Spinal cord (tissue), 10 donors: ENCODE measurements around the gene NUDT14. TPM values are rescaled to one million over a fixed set of nuclear protein-coding genes. Genes with fewer than 3 reads are reported as not detected.

Experiments
- DNase-seq, 6 donors: peaks; one replicate each; pipeline versions ENCODE4 v3.0.0 to v3.0.0-alpha.2; 2013 to 2015; ENCODE audit warnings: low spot score in 6 of 6, low read depth in 4 of 6
- H3K27ac ChIP-seq: one replicate; pipeline ENCODE4 v1.5.1; 2013; ENCODE audit warnings: low read depth, low read length, control low read depth
- H3K27me3 ChIP-seq: one replicate; pipeline ENCODE4 v1.6.1; 2013; ENCODE audit warnings: low read length; ENCODE audit not compliant: control insufficient read depth, insufficient read depth
- H3K36me3 ChIP-seq: one replicate; pipeline ENCODE4 v1.6.1; 2013; ENCODE audit warnings: low read length; ENCODE audit not compliant: control insufficient read depth, insufficient read depth
- H3K4me1 ChIP-seq: one replicate; pipeline ENCODE4 v1.6.1; 2013; ENCODE audit warnings: low read length; ENCODE audit not compliant: control insufficient read depth, insufficient read depth
- H3K4me3 ChIP-seq: one replicate; pipeline ENCODE4 v1.5.1; 2013; ENCODE audit warnings: low read depth, low read length, control low read depth
- H3K9me3 ChIP-seq: one replicate; pipeline ENCODE4 v1.6.1; 2013; ENCODE audit warnings: low read length; ENCODE audit not compliant: control insufficient read depth, insufficient read depth
- WGBS: methylation state at CpG from one replicate; pipeline ENCODE4 v1.1.5; 2013; ENCODE audit warnings: missing lambda C conversion rate; ENCODE audit not compliant: insufficient coverage; 5-methylcytosine and 5-hydroxymethylcytosine counted together
- polyA plus RNA-seq, 2 donors: library from polyadenylated mRNA; unstranded; fragments of 120-200 nt; gene quantifications; one replicate each; pipeline ENCODE4 v1.2.1, GENCODE V29; 2013; ENCODE audit not compliant: insufficient read length in 2 of 2
- total RNA-seq, 2 donors: library from RNA; depleted of rRNA in 1 of 2; stranded (reverse); fragments of 120-200 nt in 1 of 2; fragments of >200 nt in 1 of 2; gene quantifications; one replicate each; pipeline versions ENCODE4 v1.2.3 to v1.2.4, GENCODE V29; 2013 to 2014
- donor health status: healthy.

The NUDT14 gene
- total and polyA plus RNA-seq, 4 donors: 10.3 to 55.0 (median 36.0) TPM

GRCh38 chr14:105200641-105201040 lies 19.5 kb upstream of the NUDT14 start:
- H3K4me1 ChIP-seq: peaks cover 95% of the 10 kb centered on the region
- DNase-seq: no peak
- no peaks in the 10 kb centered on the region for H3K9me3 ChIP-seq
- WGBS: 74% methylated on average over 10 of the region's 16 CpGs
- peaks cover 20% of the 10 kb centered on the region for H3K27me3 ChIP-seq
- H3K36me3 ChIP-seq: peaks cover 12% of the 10 kb centered on the region
- H3K4me3 ChIP-seq: no peak overlapping the region
- no peak overlapping the region for H3K27ac ChIP-seq

DNA sequence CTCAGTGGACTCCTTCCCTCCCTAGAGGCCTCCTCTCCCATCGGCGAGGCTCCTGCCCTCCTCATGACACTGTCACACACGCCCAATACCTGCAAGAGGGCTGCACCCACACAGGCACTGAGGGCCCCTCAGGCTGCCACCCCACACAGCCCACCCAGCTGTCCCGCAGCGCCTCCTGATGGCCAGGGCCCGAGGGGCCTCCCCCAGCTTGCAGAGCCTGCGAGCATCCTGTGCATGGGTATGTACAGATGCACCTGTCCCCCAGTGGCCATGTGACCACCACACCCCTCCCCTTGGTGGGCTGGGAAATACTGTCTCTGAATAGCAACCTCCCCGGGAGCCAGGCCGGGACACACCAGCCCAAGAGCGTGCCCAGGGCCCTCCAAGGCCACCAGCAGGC lies 19.0 kb upstream of the NUDT14 start:
- Histone ChIP-seq H3K4me3 (no peak overlapping the region), H3K27me3 (peaks cover 20% of the 10 kb centered on the region), H3K36me3 (peaks cover 6% of the 10 kb centered on the region), H3K27ac (no peak overlapping the region), H3K9me3 (no peaks in the 10 kb centered on the region), H3K4me1 (peaks cover 95% of the 10 kb centered on the region)
- no peak for DNase-seq
- 78% methylated on average over 10 of the region's 10 CpGs for WGBS

DNA sequence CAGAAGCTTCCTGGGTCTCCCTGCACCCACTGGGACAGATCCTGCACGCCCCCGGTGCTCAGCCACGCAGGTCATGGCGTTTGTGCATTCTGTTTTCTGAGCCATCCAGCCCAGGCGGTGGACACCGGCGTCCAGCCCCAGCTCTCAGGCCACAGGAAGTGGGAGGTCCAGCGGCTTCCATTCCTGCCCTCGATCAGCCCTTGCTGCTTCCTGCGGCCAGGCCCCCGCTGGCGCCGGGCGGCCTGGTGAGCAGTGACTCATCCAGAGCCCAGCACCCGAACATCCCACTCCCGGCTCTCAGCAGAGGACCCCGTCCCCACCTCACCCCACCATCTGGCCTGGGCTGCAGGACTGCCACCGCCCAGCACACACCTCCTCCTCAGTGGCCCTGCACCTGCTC lies 18.0 kb upstream of the NUDT14 start:
- WGBS: 79% methylated on average over 18 of the region's 18 CpGs
- no peaks in the 10 kb centered on the region for H3K36me3 ChIP-seq
- no peaks in the 10 kb centered on the region for H3K9me3 ChIP-seq
- H3K4me3 ChIP-seq: no peak overlapping the region
- DNase-seq: no peak
- peaks cover 95% of the 10 kb centered on the region for H3K4me1 ChIP-seq
- peaks cover 22% of the 10 kb centered on the region for H3K27me3 ChIP-seq
- H3K27ac ChIP-seq: no peak overlapping the region

DNA sequence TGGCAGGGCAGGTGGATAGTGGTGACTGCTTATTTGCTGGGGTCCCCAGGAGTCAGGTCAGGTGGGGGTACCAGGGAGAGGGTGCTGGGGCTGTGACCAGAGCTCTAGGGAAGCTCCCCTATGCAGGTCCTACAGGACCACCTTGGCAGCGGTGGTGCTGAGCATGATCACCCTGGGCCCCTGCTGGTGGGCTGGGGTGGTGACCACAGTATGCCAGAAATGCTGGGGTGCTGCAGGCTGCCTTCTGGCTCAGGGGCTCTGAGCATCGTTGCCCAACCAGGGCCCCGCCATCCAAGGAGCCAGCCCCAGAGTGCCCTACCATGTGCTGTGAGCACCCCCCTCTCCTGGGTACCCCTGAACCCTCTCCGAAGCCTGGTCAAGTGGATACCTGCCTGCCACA lies 17.5 kb upstream of the NUDT14 start:
- H3K36me3 ChIP-seq: no peaks in the 10 kb centered on the region
- H3K9me3 ChIP-seq: no peaks in the 10 kb centered on the region
- no peak overlapping the region for H3K27ac ChIP-seq
- WGBS: 84% methylated on average over 4 of the region's 4 CpGs
- H3K4me1 ChIP-seq: peaks cover 95% of the 10 kb centered on the region
- H3K27me3 ChIP-seq: peaks cover 22% of the 10 kb centered on the region
- DNase-seq: no peak
- no peak overlapping the region for H3K4me3 ChIP-seq

GRCh38 chr14:105197211-105197641 lies 16.1 kb upstream of the NUDT14 start:
- H3K27ac ChIP-seq: no peak overlapping the region
- peak in 2 of 6 donors; percentile 54 to 64 for DNase-seq
- H3K4me3 ChIP-seq: no peak overlapping the region
- no peaks in the 10 kb centered on the region for H3K36me3 ChIP-seq
- WGBS: 17% methylated on average over 12 of the region's 15 CpGs
- peaks cover 22% of the 10 kb centered on the region for H3K27me3 ChIP-seq
- peaks cover 92% of the 10 kb centered on the region for H3K4me1 ChIP-seq
- no peaks in the 10 kb centered on the region for H3K9me3 ChIP-seq

DNA sequence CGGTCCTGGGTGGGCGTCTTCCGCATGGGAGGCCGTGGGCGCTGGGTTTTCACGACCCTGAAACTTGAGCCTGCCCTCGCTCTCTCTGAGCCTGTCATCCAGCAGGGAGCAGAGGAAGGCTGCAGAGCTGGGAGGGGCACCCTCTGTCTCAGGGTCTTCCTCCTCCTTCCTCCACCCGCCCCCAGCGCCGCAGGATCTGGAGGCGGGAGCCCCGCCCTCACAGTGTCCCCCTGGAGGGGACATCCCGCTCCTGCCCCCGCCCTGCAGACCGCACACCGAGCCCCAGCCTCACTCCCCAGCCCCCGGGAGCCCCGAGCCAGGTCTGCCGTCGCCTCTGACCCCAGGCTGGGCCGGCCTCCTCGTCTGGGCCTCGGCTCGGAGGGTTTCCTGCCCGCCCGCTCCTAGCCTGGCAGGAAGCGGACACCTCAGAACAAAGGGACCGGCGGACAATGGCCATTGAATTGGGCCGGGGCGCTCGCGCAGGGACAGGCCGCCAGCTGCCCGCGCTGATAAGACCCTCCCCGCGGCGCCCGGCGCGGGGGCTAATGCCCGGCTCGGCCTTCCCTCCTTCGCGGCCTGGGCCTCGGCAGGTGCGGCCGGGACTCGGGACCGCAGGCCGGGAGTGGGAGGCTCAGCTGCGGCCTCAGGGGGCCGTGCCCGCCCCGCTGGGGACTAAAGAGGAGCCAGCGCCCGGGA lies 15.3 kb upstream of the NUDT14 start:
- peak in 2 of 6 donors; percentile 34 to 56 for DNase-seq
- no peak overlapping the region for H3K4me3 ChIP-seq
- H3K27ac ChIP-seq: peak overlapping the region; percentile 25
- peaks cover 22% of the 10 kb centered on the region for H3K27me3 ChIP-seq
- no peaks in the 10 kb centered on the region for H3K9me3 ChIP-seq
- 3% methylated on average over 49 of the region's 58 CpGs for WGBS
- H3K36me3 ChIP-seq: no peaks in the 10 kb centered on the region
- H3K4me1 ChIP-seq: peaks cover 84% of the 10 kb centered on the region

DNA sequence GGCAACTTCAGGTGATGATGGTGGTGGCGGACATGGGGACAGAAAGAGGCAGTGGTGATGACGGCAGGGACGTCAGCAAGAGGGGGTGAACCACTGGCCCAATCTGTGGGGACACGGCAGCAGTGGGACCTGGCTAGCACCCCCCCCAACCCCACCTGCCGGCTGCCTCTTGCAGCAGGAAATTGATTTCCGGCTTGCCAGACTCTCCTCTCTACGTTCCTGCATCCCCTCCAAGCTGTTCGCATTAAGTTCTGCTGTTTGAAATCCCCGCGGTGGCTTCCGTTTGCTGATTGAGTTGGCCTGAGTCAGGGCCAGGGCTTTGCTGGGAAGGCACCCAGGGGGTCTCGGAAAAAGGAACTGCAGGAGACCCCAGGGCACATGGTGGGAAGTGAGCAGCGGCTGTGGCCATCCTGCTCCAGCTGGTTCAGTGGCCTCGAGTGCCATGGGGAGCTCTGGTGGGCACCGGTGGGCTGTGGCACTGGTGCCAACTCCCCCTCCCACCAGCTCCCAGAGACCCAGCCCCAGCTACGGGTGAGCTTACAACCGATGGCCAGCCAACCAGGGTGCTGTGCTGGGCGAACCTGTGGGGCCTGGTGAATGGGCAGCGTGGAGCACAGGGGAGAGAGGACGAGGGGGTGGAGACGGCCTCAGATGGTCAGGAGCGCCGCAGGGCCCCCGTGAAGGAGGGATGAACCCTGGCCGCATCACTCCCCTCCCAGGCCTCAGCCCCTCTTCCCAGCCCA lies 14.6 kb upstream of the NUDT14 start:
- DNase-seq: peak in 2 of 6 donors; percentile 34 to 60
- H3K27me3 ChIP-seq: peaks cover 20% of the 10 kb centered on the region
- 44% methylated on average over 16 of the region's 25 CpGs for WGBS
- no peaks in the 10 kb centered on the region for H3K9me3 ChIP-seq
- no peaks in the 10 kb centered on the region for H3K36me3 ChIP-seq
- H3K4me3 ChIP-seq: no peak overlapping the region
- peak overlapping the region; percentile 25 for H3K27ac ChIP-seq
- peaks cover 76% of the 10 kb centered on the region for H3K4me1 ChIP-seq

GRCh38 chr14:105195051-105195450 lies 13.9 kb upstream of the NUDT14 start:
- H3K27ac ChIP-seq: no peak overlapping the region
- no peaks in the 10 kb centered on the region for H3K36me3 ChIP-seq
- DNase-seq: no peak
- H3K27me3 ChIP-seq: peaks cover 16% of the 10 kb centered on the region
- H3K4me3 ChIP-seq: no peak overlapping the region
- H3K4me1 ChIP-seq: peaks cover 72% of the 10 kb centered on the region
- WGBS: 67% methylated on average over 5 of the region's 10 CpGs
- no peaks in the 10 kb centered on the region for H3K9me3 ChIP-seq

DNA sequence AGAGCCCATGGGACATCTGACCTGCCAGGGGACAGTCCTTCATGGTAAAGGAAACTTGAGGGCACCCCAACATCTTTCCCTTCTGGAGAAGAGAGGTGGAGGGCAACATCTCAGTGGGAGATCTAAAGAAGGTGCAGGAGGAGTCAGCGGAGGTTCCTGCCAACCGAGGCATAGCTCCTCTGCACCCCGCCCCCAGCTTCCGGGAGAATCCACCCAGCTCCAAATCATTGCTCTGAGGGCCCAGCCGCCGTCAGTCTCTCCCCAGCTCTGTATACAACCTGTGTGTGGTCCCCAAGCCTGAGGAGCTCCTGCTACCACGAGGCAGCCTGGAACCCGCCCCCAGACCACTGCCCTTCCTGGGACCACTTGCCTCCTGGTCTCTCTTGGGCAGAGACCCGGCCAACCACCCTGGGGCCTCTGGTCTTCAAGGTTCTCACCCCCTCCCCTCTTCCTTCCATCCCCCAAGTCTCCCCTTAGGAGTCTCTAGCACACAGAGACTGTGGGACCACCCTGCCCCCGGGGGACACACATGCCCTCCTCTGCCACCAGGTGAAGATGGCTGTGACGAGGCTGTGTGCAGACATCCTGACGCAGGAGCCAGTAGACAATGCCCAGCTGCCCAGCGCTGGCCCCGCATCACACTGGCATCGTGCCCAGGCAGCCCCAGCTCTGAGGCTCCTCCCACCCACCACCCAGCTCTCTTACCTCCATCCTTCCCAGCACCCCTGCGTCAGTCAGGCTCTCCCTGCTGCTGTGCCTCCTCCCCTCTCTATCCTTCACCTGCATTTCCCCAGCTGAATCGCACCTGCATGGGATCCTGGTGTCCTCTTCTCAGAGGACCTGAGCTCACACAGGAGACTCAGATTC lies 13.0 kb upstream of the NUDT14 start:
- H3K27me3 ChIP-seq: peaks cover 14% of the 10 kb centered on the region
- no peak overlapping the region for H3K4me3 ChIP-seq
- H3K4me1 ChIP-seq: peaks cover 63% of the 10 kb centered on the region

More for the DNA sequence above, 13.0 kb upstream of the NUDT14 start:
- H3K27ac ChIP-seq: no peak overlapping the region
- 40% methylated on average over 17 of the region's 17 CpGs for WGBS
- H3K9me3 ChIP-seq: no peaks in the 10 kb centered on the region
- no peaks in the 10 kb centered on the region for H3K36me3 ChIP-seq
- peak in 2 of 6 donors; percentile 43 to 57 for DNase-seq
